GM23338 (cell line): ENCODE measurements around the gene BRF1. TPM values are rescaled to one million over a fixed set of nuclear protein-coding genes. Genes with fewer than 3 reads are reported as not detected.

Source experiments
- ATAC-seq: fragments of 200-7000 bp; cut with Tn5 transposase; 3 replicates; pipeline ENCODE4 v1.9.1; 2020
- DNase-seq: peaks from one replicate; pipeline ENCODE4 v3.0.0-alpha.2; 2015; ENCODE audit warnings: low spot score
- H2AFZ ChIP-seq: fragments of 200-600 bp; sonication (generic); 2 replicates; pipeline ENCODE4 v1.8.0; 2016; ENCODE audit warnings: antibody characterized with exemption, mild to moderate bottlenecking, moderate library complexity
- H3F3A ChIP-seq: fragments of 200-600 bp; sonication (generic); replicated peaks from 2 replicates; pipeline ENCODE4 v1.8.0; 2017; ENCODE audit warnings: antibody characterized with exemption, mixed run types, low read depth
- H3K27ac ChIP-seq: fragments of 200-600 bp; sonication (generic); 2 replicates; pipeline ENCODE4 v1.6.1; 2016; ENCODE audit warnings: low read depth
- H3K27me3 ChIP-seq: fragments of 200-600 bp; sonication (generic); 2 replicates; pipeline ENCODE4 v1.8.0; 2016; ENCODE audit warnings: mild to moderate bottlenecking, mixed run types, moderate library complexity; ENCODE audit not compliant: insufficient read depth
- H3K36me3 ChIP-seq: fragments of 200-600 bp; sonication (generic); 2 replicates; pipeline ENCODE4 v1.8.0; 2016; ENCODE audit warnings: mild to moderate bottlenecking; ENCODE audit not compliant: insufficient read depth
- H3K4me1 ChIP-seq: fragments of 200-600 bp; sonication (generic); 2 replicates; pipeline ENCODE4 v1.8.0; 2016; ENCODE audit warnings: mild to moderate bottlenecking, moderate library complexity; ENCODE audit not compliant: insufficient read depth
- H3K4me2 ChIP-seq: fragments of 200-600 bp; sonication (generic); 2 replicates; pipeline ENCODE4 v1.7.1; 2017; ENCODE audit warnings: mixed run types
- H3K4me3 ChIP-seq: fragments of 200-600 bp; sonication (generic); 2 replicates; pipeline ENCODE4 v1.6.1; 2016; ENCODE audit warnings: mixed run types
- H3K79me2 ChIP-seq: fragments of 200-600 bp; sonication (generic); replicated peaks from 2 replicates; pipeline ENCODE4 v1.8.0; 2017; ENCODE audit warnings: mild to moderate bottlenecking; ENCODE audit not compliant: insufficient read depth
- H3K9me2 ChIP-seq: fragments of 200-600 bp; sonication (generic); 2 replicates; pipeline ENCODE4 v1.8.0; 2017; ENCODE audit not compliant: insufficient read depth
- H4K20me1 ChIP-seq: fragments of 200-600 bp; sonication (generic); replicated peaks from 2 replicates; pipeline ENCODE4 v1.8.0; 2017; ENCODE audit warnings: mild to moderate bottlenecking; ENCODE audit not compliant: insufficient read depth
- H3K27ac Mint-ChIP-seq: 2 replicates; pipeline ENCODE4 v1.8.0; 2020; ENCODE audit warnings: inconsistent platforms, mild to moderate bottlenecking, moderate library complexity, mixed read lengths
- H3K27me3 Mint-ChIP-seq: 3 replicates; pipeline ENCODE4 v1.8.0; 2022; ENCODE audit warnings: low read depth, mild to moderate bottlenecking, moderate library complexity, mixed read lengths, inconsistent platforms; ENCODE audit not compliant: insufficient read depth, poor library complexity
- H3K36me3 Mint-ChIP-seq: 3 replicates; pipeline ENCODE4 v1.8.0; 2021; ENCODE audit warnings: low read depth, mild to moderate bottlenecking, inconsistent platforms, moderate library complexity, mixed read lengths
- H3K4me1 Mint-ChIP-seq: 3 replicates; pipeline ENCODE4 v1.8.0; 2020; ENCODE audit warnings: mild to moderate bottlenecking, inconsistent platforms, mixed read lengths
- H3K4me3 Mint-ChIP-seq: 3 replicates; pipeline ENCODE4 v1.8.0; 2021; ENCODE audit warnings: moderate library complexity, mild to moderate bottlenecking, inconsistent platforms, mixed read lengths
- H3K9me3 Mint-ChIP-seq: 3 replicates; pipeline ENCODE4 v1.8.0; 2020; ENCODE audit warnings: moderate library complexity, mild to moderate bottlenecking, inconsistent platforms, mixed read lengths
- CREB1 ChIP-seq: fragments of 250-450 bp; sonication (Bioruptor Pico); IDR thresholded peaks from 2 replicates; pipeline ENCODE4 v1.5.0; 2020; ENCODE audit warnings: low read depth, mild to moderate bottlenecking, moderate library complexity
- EZH2 ChIP-seq: fragments of 200-600 bp; sonication (generic); IDR thresholded peaks from one replicate; pipeline ENCODE4 v1.8.0; 2017; ENCODE audit warnings: antibody characterized with exemption, mild to moderate bottlenecking, low read depth; ENCODE audit not compliant: unreplicated experiment
- EZH2phosphoT487 ChIP-seq: fragments of 200-600 bp; sonication (generic); IDR thresholded peaks from one replicate; pipeline ENCODE4 v1.8.1; 2018; ENCODE audit warnings: antibody characterized with exemption; ENCODE audit not compliant: unreplicated experiment
- JUNB ChIP-seq: IDR thresholded peaks from one replicate; pipeline ENCODE4 v1.6.1; 2016; ENCODE audit warnings: antibody characterized with exemption; ENCODE audit not compliant: unreplicated experiment
- NANOG ChIP-seq: IDR thresholded peaks from 2 replicates; pipeline ENCODE4 v1.6.1; 2016; ENCODE audit warnings: antibody characterized with exemption, borderline replicate concordance
- POLR2AphosphoS5 ChIP-seq: IDR thresholded peaks from 2 replicates; pipeline ENCODE4 v1.6.1; 2016; ENCODE audit warnings: antibody characterized with exemption, low read depth
- STAT1 ChIP-seq: IDR thresholded peaks from one replicate; pipeline ENCODE4 v1.6.1; 2016; ENCODE audit warnings: antibody characterized with exemption; ENCODE audit not compliant: unreplicated experiment
- ZNF114 ChIP-seq: fragments of 250-450 bp; sonication (Bioruptor Pico); IDR thresholded peaks from 2 replicates; pipeline ENCODE4 v1.5.0; 2020; ENCODE audit warnings: mild to moderate bottlenecking, moderate library complexity
- ZNF331 ChIP-seq: fragments of 250-450 bp; sonication (Bioruptor Pico); IDR thresholded peaks from 2 replicates; pipeline ENCODE4 v1.5.0; 2020; ENCODE audit warnings: low read depth, mild to moderate bottlenecking, moderate library complexity
- polyA plus RNA-seq: library from polyadenylated mRNA; unstranded; fragments of >200 nt; fragmentation: Nextera tagmentation; extraction: Ambion mirVana; gene quantifications from 2 replicates; pipeline ENCODE4 v1.2.1, GENCODE V29; 2016
- total RNA-seq: library from RNA; depleted of rRNA; stranded (reverse); fragments of >200 nt; shearing (Covaris generic); gene quantifications from 2 replicates; pipeline ENCODE4 v1.2.3, GENCODE V29; 2014
- TF ChIP-seq, protein P1 (sequence below): fragments of 250-450 bp; sonication (Bioruptor Pico); IDR thresholded peaks from 2 replicates; pipeline ENCODE4 v1.5.0; 2020; ENCODE audit warnings: mild to moderate bottlenecking, moderate library complexity
- TF ChIP-seq, protein P2 (sequence below), 2 experiments: fragments of 200-600 bp in 1 of 2; sonication (generic) in 1 of 2; conservative IDR thresholded peaks; 2 replicates each; pipeline versions ENCODE4 v1.5.1 to v1.6.1; 2016 to 2017; ENCODE audit warnings: antibody characterized with exemption in 2 of 2, low read depth in 2 of 2, mild to moderate bottlenecking in 2 of 2, moderate library complexity in 1 of 2
- TF ChIP-seq, protein P3 (sequence below): IDR thresholded peaks from one replicate; pipeline ENCODE4 v1.6.1; 2018; ENCODE audit warnings: antibody characterized with exemption; ENCODE audit not compliant: unreplicated experiment
- TF ChIP-seq, protein P4 (sequence below): IDR thresholded peaks from 2 replicates; pipeline ENCODE4 v1.6.1; 2016; ENCODE audit warnings: antibody characterized with exemption

The BRF1 gene
- total and polyA plus RNA-seq, 2 experiments from 2014 or later = 8.6 to 29.9 TPM

DNA sequence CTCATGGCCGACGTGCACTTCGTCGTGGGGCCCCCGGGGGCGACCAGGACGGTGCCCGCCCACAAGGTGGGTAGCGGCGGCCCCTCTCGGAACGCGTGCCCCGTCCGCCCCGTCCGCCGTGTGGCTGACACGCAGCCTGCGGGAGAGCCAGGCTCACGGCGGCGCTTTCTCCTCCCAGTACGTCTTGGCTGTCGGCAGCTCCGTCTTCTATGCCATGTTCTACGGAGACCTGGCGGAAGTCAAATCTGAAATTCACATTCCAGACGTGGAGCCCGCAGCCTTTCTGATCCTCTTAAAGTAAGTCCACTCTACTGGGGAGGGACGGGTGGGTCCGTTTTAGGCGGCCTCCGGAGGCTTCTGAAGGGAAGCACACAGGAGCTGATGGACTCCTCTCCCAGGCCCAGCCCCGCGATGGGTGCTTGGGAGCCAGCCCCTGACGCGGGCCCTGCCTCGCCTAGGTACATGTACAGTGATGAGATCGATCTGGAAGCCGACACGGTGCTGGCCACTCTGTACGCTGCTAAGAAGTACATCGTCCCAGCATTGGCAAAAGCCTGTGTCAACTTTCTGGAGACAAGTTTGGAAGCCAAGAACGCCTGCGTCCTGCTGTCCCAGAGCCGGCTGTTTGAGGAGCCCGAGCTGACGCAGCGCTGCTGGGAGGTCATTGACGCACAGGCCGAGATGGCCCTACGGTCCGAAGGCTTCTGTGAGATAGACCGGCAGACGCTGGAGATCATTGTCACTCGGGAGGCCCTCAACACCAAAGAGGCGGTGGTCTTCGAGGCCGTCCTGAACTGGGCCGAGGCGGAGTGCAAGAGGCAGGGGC is 51.4 kb downstream of the BRF1 start:
- no peaks in the 10 kb centered on the region for H3K27me3 ChIP-seq
- TF ChIP-seq NANOG (no peak), CREB1 (CRISPR knock-in tag) (no peak), ZNF331 (CRISPR knock-in tag) (no peak), ZNF114 (CRISPR knock-in tag) (no peak), POLR2AphosphoS5 (no peak), EZH2 (no peak), STAT1 (no peak), JUNB (no peak), EZH2phosphoT487 (no peak)
- TF ChIP-seq, protein P1, sequence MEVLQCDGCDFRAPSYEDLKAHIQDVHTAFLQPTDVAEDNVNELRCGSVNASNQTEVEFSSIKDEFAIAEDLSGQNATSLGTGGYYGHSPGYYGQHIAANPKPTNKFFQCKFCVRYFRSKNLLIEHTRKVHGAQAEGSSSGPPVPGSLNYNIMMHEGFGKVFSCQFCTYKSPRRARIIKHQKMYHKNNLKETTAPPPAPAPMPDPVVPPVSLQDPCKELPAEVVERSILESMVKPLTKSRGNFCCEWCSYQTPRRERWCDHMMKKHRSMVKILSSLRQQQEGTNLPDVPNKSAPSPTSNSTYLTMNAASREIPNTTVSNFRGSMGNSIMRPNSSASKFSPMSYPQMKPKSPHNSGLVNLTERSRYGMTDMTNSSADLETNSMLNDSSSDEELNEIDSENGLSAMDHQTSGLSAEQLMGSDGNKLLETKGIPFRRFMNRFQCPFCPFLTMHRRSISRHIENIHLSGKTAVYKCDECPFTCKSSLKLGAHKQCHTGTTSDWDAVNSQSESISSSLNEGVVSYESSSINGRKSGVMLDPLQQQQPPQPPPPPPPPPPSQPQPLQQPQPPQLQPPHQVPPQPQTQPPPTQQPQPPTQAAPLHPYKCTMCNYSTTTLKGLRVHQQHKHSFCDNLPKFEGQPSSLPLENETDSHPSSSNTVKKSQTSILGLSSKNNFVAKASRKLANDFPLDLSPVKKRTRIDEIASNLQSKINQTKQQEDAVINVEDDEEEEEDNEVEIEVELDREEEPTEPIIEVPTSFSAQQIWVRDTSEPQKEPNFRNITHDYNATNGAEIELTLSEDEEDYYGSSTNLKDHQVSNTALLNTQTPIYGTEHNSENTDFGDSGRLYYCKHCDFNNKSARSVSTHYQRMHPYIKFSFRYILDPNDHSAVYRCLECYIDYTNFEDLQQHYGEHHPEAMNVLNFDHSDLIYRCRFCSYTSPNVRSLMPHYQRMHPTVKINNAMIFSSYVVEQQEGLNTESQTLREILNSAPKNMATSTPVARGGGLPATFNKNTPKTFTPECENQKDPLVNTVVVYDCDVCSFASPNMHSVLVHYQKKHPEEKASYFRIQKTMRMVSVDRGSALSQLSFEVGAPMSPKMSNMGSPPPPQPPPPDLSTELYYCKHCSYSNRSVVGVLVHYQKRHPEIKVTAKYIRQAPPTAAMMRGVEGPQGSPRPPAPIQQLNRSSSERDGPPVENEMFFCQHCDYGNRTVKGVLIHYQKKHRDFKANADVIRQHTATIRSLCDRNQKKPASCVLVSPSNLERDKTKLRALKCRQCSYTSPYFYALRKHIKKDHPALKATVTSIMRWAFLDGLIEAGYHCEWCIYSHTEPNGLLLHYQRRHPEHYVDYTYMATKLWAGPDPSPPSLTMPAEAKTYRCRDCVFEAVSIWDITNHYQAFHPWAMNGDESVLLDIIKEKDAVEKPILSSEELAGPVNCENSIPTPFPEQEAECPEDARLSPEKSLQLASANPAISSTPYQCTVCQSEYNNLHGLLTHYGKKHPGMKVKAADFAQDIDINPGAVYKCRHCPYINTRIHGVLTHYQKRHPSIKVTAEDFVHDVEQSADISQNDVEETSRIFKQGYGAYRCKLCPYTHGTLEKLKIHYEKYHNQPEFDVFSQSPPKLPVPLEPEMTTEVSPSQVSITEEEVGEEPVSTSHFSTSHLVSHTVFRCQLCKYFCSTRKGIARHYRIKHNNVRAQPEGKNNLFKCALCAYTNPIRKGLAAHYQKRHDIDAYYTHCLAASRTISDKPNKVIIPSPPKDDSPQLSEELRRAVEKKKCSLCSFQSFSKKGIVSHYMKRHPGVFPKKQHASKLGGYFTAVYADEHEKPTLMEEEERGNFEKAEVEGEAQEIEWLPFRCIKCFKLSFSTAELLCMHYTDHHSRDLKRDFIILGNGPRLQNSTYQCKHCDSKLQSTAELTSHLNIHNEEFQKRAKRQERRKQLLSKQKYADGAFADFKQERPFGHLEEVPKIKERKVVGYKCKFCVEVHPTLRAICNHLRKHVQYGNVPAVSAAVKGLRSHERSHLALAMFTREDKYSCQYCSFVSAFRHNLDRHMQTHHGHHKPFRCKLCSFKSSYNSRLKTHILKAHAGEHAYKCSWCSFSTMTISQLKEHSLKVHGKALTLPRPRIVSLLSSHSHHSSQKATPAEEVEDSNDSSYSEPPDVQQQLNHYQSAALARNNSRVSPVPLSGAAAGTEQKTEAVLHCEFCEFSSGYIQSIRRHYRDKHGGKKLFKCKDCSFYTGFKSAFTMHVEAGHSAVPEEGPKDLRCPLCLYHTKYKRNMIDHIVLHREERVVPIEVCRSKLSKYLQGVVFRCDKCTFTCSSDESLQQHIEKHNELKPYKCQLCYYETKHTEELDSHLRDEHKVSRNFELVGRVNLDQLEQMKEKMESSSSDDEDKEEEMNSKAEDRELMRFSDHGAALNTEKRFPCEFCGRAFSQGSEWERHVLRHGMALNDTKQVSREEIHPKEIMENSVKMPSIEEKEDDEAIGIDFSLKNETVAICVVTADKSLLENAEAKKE (CRISPR knock-in tag) = no peak
- TF ChIP-seq, protein P2, sequence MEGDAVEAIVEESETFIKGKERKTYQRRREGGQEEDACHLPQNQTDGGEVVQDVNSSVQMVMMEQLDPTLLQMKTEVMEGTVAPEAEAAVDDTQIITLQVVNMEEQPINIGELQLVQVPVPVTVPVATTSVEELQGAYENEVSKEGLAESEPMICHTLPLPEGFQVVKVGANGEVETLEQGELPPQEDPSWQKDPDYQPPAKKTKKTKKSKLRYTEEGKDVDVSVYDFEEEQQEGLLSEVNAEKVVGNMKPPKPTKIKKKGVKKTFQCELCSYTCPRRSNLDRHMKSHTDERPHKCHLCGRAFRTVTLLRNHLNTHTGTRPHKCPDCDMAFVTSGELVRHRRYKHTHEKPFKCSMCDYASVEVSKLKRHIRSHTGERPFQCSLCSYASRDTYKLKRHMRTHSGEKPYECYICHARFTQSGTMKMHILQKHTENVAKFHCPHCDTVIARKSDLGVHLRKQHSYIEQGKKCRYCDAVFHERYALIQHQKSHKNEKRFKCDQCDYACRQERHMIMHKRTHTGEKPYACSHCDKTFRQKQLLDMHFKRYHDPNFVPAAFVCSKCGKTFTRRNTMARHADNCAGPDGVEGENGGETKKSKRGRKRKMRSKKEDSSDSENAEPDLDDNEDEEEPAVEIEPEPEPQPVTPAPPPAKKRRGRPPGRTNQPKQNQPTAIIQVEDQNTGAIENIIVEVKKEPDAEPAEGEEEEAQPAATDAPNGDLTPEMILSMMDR (conservative IDR thresholded peaks at IDR 0.05; ENCODE audit: low read depth in 2 of 2) = no peak
- TF ChIP-seq, protein P3, sequence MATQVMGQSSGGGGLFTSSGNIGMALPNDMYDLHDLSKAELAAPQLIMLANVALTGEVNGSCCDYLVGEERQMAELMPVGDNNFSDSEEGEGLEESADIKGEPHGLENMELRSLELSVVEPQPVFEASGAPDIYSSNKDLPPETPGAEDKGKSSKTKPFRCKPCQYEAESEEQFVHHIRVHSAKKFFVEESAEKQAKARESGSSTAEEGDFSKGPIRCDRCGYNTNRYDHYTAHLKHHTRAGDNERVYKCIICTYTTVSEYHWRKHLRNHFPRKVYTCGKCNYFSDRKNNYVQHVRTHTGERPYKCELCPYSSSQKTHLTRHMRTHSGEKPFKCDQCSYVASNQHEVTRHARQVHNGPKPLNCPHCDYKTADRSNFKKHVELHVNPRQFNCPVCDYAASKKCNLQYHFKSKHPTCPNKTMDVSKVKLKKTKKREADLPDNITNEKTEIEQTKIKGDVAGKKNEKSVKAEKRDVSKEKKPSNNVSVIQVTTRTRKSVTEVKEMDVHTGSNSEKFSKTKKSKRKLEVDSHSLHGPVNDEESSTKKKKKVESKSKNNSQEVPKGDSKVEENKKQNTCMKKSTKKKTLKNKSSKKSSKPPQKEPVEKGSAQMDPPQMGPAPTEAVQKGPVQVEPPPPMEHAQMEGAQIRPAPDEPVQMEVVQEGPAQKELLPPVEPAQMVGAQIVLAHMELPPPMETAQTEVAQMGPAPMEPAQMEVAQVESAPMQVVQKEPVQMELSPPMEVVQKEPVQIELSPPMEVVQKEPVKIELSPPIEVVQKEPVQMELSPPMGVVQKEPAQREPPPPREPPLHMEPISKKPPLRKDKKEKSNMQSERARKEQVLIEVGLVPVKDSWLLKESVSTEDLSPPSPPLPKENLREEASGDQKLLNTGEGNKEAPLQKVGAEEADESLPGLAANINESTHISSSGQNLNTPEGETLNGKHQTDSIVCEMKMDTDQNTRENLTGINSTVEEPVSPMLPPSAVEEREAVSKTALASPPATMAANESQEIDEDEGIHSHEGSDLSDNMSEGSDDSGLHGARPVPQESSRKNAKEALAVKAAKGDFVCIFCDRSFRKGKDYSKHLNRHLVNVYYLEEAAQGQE = no peak
- TF ChIP-seq, protein P4, sequence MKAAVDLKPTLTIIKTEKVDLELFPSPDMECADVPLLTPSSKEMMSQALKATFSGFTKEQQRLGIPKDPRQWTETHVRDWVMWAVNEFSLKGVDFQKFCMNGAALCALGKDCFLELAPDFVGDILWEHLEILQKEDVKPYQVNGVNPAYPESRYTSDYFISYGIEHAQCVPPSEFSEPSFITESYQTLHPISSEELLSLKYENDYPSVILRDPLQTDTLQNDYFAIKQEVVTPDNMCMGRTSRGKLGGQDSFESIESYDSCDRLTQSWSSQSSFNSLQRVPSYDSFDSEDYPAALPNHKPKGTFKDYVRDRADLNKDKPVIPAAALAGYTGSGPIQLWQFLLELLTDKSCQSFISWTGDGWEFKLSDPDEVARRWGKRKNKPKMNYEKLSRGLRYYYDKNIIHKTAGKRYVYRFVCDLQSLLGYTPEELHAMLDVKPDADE = no peak
- peak; percentile 41 for ATAC-seq
- peak overlapping the region; percentile 76 for H3K4me3 Mint-ChIP-seq
- no peaks in the 10 kb centered on the region for H3K36me3 ChIP-seq
- no peaks in the 10 kb centered on the region for H3K4me1 ChIP-seq
- H3K9me3 Mint-ChIP-seq = no peaks in the 10 kb centered on the region
- no peaks in the 10 kb centered on the region; the same call in 2 of the 3 replicates for H3K4me1 Mint-ChIP-seq
- H3F3A ChIP-seq = 0 out of 2 replicates have a peak, but pooled peaks cover 15% of the 10 kb centered on the region
- H3K4me2 ChIP-seq = peak overlapping the region; percentile 77
- H3K36me3 Mint-ChIP-seq = peaks cover 16% of the 10 kb centered on the region
- H3K9me2 ChIP-seq = no peaks in the 10 kb centered on the region
- peaks cover 14% of the 10 kb centered on the region for H3K27me3 Mint-ChIP-seq
- H3K79me2 ChIP-seq = 0 out of 2 replicates have a peak, but pooled peaks cover 3% of the 10 kb centered on the region
- peak overlapping the region; percentile 63 for H3K4me3 ChIP-seq
- H4K20me1 ChIP-seq = peaks cover 6% of the 10 kb centered on the region
- H3K27ac ChIP-seq = no peak overlapping the region
- H2AFZ ChIP-seq = no peak overlapping the region
- DNase-seq = peak; percentile 52
- H3K27ac Mint-ChIP-seq = no peak overlapping the region
